OCI-LY3 (cell line): ENCODE data around the gene NCKAP5.

Experiments used
- H2AFZ ChIP-seq: fragments of 200-600, 300-600 bp; shearing (Covaris generic); 2 replicates; pipeline ENCODE4 v1.6.0; 2014; ENCODE audit warnings: antibody characterized with exemption, low read depth, low read length
- H3K27ac ChIP-seq: fragments of 200-600, 300-600 bp; sonication (generic); 2 replicates; pipeline ENCODE4 v1.5.1; 2014; ENCODE audit warnings: mild to moderate bottlenecking, low read length, moderate library complexity, mixed read lengths
- H3K27me3 ChIP-seq: fragments of 200-600, 300-600 bp; sonication (generic); 2 replicates; pipeline ENCODE4 v1.6.1; 2014; ENCODE audit warnings: low read depth, low read length, mixed read lengths
- H3K36me3 ChIP-seq: fragments of 200-600, 300-600 bp; sonication (generic); replicated peaks from 2 replicates; pipeline ENCODE3; 2014; ENCODE audit warnings: low read depth, low read length, mixed read lengths
- H3K4me1 ChIP-seq: fragments of 300-600, 200-600 bp; sonication (generic); 2 replicates; pipeline ENCODE4 v1.6.1; 2014; ENCODE audit warnings: low read length, mixed read lengths
- H3K4me2 ChIP-seq: fragments of 200-600, 300-600 bp; sonication (generic); 2 replicates; pipeline ENCODE4 v1.6.1; 2014; ENCODE audit warnings: low read length, mixed read lengths
- H3K4me3 ChIP-seq: fragments of 300-600, 200-600 bp; sonication (generic); 2 replicates; pipeline ENCODE4 v1.5.1; 2014; ENCODE audit warnings: antibody characterized with exemption, mild to moderate bottlenecking, low read length, moderate library complexity
- H3K79me2 ChIP-seq: fragments of 300-600, 200-600 bp; shearing (Covaris generic); 2 replicates; pipeline ENCODE4 v1.6.1; 2014; ENCODE audit warnings: mild to moderate bottlenecking, low read length, mixed read lengths
- H3K9ac ChIP-seq: fragments of 300-600, 200-600 bp; shearing (Covaris generic); 2 replicates; pipeline ENCODE4 v1.6.0; 2014; ENCODE audit warnings: mild to moderate bottlenecking, low read length, moderate library complexity
- H3K9me3 ChIP-seq: fragments of 200-600, 300-600 bp; shearing (Covaris generic); 2 replicates; pipeline ENCODE4 v1.6.1; 2014; ENCODE audit warnings: low read length, mixed read lengths; ENCODE audit not compliant: insufficient read depth
- H4K20me1 ChIP-seq: fragments of 200-600, 300-600 bp; sonication (generic); 2 replicates; pipeline ENCODE4 v1.6.1; 2016; ENCODE audit warnings: low read length, mixed read lengths; ENCODE audit not compliant: insufficient read depth
- EZH2phosphoT487 ChIP-seq: fragments of 200-600 bp; shearing (Covaris generic); IDR thresholded peaks from 2 replicates; pipeline ENCODE4 v1.6.1; 2018; ENCODE audit warnings: antibody characterized with exemption, mixed run types, low read depth
- TF ChIP-seq, protein P1 (sequence below): fragments of 200-600, 300-600 bp; sonication (generic); IDR thresholded peaks from 2 replicates; pipeline ENCODE4 v1.5.1; 2014; ENCODE audit warnings: antibody characterized with exemption, low read length, low read depth

The NCKAP5 gene

DNA sequence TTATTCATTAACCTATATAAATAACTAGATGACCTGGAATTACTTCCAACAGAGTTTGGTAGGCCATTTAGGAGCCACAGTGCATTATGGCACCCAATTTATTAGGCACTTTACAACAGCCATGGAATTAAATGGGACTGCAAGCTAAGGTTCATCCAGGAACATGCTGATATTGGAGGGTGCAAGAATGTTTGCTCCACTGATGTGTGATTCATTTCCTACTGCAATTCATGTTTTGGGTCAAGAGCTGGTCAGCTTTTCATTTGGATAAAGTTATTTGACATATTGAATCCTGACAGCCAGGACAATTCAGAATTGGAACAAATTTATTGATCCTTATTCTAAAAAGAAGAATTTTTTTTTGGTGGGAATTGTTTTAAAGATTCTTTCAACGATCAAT is 886.5 kb downstream of the NCKAP5 start:
- H3K36me3 ChIP-seq: no peaks in the 10 kb centered on the region
- no peaks in the 10 kb centered on the region for H3K9me3 ChIP-seq
- H3K4me3 ChIP-seq: no peak overlapping the region
- no peak overlapping the region for H3K4me2 ChIP-seq
- TF ChIP-seq, protein P1, sequence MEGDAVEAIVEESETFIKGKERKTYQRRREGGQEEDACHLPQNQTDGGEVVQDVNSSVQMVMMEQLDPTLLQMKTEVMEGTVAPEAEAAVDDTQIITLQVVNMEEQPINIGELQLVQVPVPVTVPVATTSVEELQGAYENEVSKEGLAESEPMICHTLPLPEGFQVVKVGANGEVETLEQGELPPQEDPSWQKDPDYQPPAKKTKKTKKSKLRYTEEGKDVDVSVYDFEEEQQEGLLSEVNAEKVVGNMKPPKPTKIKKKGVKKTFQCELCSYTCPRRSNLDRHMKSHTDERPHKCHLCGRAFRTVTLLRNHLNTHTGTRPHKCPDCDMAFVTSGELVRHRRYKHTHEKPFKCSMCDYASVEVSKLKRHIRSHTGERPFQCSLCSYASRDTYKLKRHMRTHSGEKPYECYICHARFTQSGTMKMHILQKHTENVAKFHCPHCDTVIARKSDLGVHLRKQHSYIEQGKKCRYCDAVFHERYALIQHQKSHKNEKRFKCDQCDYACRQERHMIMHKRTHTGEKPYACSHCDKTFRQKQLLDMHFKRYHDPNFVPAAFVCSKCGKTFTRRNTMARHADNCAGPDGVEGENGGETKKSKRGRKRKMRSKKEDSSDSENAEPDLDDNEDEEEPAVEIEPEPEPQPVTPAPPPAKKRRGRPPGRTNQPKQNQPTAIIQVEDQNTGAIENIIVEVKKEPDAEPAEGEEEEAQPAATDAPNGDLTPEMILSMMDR: no peak
- TF ChIP-seq EZH2phosphoT487: no peak
- H3K27ac ChIP-seq: no peak overlapping the region
- H3K4me1 ChIP-seq: no peaks in the 10 kb centered on the region
- no peaks in the 10 kb centered on the region for H4K20me1 ChIP-seq
- no peak overlapping the region for H2AFZ ChIP-seq
- H3K79me2 ChIP-seq: no peaks in the 10 kb centered on the region
- H3K9ac ChIP-seq: no peak overlapping the region
- peaks cover 27% of the 10 kb centered on the region for H3K27me3 ChIP-seq

DNA sequence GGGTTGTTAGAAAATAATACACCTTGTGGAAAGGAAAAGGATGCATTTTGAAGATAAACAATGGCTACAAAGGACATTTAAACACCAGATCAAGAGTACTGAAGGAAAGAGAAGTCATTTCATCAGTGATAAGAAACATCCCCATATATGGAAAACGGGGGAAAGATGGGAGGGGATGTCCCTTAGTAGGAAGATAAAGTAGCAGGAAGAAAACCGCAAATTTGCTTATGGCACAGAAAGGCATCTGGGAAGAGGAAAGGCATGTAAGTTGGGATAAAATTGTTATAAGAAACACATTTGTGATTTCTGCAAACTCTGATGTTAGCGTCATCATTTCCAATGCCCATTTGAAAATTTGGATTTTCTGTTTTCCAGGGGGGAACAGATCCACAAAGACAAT is 887.7 kb downstream of the NCKAP5 start:
- Histone ChIP-seq H4K20me1 (no peaks in the 10 kb centered on the region), H3K27me3 (peaks cover 27% of the 10 kb centered on the region), H3K27ac (no peak overlapping the region), H3K36me3 (no peaks in the 10 kb centered on the region), H3K4me2 (no peak overlapping the region), H3K9me3 (no peaks in the 10 kb centered on the region), H3K79me2 (no peaks in the 10 kb centered on the region), H3K4me1 (no peaks in the 10 kb centered on the region), H3K9ac (no peak overlapping the region), H3K4me3 (no peak overlapping the region), H2AFZ (no peak overlapping the region)
- TF ChIP-seq EZH2phosphoT487: no peak
- TF ChIP-seq, protein P1: no peak

DNA sequence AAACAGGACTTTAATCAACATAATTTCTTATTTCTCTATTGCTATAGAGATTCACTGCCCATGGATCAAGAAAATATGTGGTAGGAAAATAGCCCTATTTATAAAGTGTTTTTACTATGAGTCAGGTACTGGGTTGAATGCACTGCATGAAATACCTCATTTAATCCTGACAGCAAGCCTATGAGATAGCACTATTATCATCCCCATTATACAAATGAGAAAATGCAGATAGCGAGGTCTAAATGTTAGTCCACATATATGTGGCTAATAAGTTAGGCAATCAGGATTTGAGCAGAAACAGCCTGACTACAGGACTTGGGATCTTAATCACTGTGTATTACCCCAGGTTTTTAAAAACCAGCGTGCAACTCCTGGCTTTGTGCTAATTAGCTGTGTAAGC is 889.8 kb downstream of the NCKAP5 start:
- H3K4me3 ChIP-seq: no peak overlapping the region
- no peak overlapping the region for H3K9ac ChIP-seq
- H3K36me3 ChIP-seq: no peaks in the 10 kb centered on the region
- no peaks in the 10 kb centered on the region for H3K4me1 ChIP-seq
- H3K9me3 ChIP-seq: no peaks in the 10 kb centered on the region
- H3K27ac ChIP-seq: no peak overlapping the region
- peaks cover 27% of the 10 kb centered on the region for H3K27me3 ChIP-seq
- H4K20me1 ChIP-seq: no peaks in the 10 kb centered on the region
- no peak overlapping the region for H2AFZ ChIP-seq
- no peak overlapping the region for H3K4me2 ChIP-seq
- no peak for TF ChIP-seq EZH2phosphoT487
- TF ChIP-seq, protein P1: no peak
- H3K79me2 ChIP-seq: no peaks in the 10 kb centered on the region

DNA sequence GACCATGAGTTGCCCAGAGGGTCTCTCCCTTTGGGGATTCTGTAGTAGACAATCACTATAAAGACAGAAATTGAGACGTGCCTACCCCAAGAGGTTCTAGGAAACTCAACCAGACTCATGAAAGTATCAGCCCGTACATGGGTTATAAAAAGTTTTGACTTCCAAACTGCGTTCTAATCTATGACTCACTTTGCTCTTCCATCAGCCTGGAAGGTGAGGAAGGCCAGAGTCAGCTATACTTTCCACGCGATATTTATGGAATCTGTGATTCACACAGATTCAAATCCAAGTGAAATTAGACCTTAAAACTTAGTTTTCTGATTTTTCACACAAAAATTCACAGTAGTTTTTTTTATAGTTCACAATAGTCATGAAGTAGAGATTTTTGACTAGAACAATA is 890.6 kb downstream of the NCKAP5 start:
- H3K4me2 ChIP-seq: no peak overlapping the region
- H3K9me3 ChIP-seq: no peaks in the 10 kb centered on the region
- no peak overlapping the region for H2AFZ ChIP-seq
- no peak overlapping the region for H3K9ac ChIP-seq
- no peaks in the 10 kb centered on the region for H3K4me1 ChIP-seq
- TF ChIP-seq, protein P1: no peak
- no peak for TF ChIP-seq EZH2phosphoT487
- H3K79me2 ChIP-seq: no peaks in the 10 kb centered on the region
- no peak overlapping the region for H3K27ac ChIP-seq
- no peaks in the 10 kb centered on the region for H3K36me3 ChIP-seq
- no peaks in the 10 kb centered on the region for H4K20me1 ChIP-seq
- no peak overlapping the region for H3K4me3 ChIP-seq
- peaks cover 27% of the 10 kb centered on the region for H3K27me3 ChIP-seq
